GM10266 (cell line): ENCODE data around the gene EIF2S2.
"Not testable (repeated sequence)": the region's sequence is repeated elsewhere in the genome, so short reads cannot be mapped to it uniquely, and the experiment has no call there.

Source experiments
- DNase-seq: peaks from one replicate; pipeline ENCODE4 v3.0.0; 2012; ENCODE audit errors: extremely low spot score
- TF ChIP-seq, protein P1 (sequence below): IDR thresholded peaks from 2 replicates; pipeline ENCODE4 v1.5.1; 2012; ENCODE audit warnings: mild to moderate bottlenecking, low read depth; ENCODE audit not compliant: control insufficient read depth, insufficient read depth; ENCODE audit errors: missing control alignments

The EIF2S2 gene

DNA sequence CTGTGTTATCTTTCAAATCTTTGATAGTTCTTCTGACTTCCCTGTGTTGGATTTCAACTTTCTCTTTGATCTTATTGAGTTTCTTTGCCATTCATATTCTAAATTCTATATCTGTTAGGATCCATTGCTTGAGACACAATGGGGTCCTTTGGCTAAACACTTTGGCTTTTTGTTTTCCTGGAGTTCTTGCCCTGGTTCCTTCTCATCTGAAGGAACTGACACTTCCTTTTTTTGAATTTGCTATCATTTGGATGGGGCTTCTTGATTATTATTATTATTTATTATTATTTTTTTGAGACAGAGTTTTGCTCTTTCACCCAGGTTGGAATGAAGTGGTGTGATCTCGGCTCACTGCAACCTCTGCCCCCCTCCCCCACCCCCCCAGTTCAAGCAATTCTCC lies 30.1 kb upstream of the EIF2S2 start:
- DNase-seq: no peak
- TF ChIP-seq, protein P1, sequence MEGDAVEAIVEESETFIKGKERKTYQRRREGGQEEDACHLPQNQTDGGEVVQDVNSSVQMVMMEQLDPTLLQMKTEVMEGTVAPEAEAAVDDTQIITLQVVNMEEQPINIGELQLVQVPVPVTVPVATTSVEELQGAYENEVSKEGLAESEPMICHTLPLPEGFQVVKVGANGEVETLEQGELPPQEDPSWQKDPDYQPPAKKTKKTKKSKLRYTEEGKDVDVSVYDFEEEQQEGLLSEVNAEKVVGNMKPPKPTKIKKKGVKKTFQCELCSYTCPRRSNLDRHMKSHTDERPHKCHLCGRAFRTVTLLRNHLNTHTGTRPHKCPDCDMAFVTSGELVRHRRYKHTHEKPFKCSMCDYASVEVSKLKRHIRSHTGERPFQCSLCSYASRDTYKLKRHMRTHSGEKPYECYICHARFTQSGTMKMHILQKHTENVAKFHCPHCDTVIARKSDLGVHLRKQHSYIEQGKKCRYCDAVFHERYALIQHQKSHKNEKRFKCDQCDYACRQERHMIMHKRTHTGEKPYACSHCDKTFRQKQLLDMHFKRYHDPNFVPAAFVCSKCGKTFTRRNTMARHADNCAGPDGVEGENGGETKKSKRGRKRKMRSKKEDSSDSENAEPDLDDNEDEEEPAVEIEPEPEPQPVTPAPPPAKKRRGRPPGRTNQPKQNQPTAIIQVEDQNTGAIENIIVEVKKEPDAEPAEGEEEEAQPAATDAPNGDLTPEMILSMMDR: no peak

DNA sequence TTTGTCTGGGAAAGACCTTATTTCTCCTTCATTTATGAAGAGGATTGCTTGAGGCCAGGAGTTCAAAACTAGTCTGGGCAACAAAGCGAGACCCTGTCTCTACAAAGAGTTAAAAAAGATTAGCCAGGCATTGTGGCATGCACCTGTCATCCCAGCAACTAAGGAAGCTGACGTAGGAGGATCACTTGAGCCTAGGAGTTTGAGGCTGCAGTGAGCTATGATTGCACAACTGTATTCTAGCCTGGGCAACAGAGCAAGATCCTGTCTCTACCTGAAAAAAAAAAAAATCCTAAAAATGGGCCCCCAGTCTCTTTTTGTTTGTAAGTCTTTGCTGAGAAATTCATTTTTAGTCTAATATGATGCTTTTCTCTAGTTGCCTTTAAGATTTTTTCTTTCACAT lies 29.2 kb upstream of the EIF2S2 start:
- TF ChIP-seq, protein P1: no peak
- no peak for DNase-seq

DNA sequence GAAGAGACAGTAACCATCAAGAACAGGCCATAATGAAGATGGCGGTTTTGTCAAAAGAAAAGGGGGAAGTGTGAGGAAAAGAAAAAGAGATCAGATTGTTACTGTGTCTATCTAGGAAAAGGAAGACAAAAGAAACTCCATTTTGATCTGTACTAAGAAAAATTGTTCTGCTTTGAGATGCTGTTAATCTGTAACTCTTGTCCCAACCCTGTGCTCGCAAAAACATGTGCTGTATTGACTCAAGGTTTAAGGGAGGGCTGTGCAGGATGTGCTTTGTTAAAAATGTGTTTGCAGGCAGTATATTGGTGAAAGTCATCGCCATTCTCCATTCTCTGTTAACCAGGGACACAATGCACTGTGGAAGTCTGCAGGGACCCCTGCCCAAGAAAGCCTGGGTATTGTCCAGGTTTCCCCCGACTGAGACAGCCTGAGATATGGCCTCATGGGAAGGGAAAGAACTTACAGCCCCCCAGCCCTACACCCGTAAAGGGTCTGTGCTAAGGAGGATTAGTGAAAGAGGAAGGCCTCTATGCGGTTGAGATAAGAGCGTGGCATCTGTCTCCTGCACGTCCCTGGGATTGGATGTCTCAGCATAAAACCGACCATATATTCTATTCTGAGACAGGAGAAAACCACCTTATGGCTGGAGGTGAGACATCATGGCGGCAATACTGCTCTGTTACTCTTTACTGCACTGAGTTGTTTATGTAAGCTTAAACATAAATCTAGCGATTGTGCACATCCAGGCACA lies 23.7 kb upstream of the EIF2S2 start:
- DNase-seq: not testable (repeated sequence)

DNA sequence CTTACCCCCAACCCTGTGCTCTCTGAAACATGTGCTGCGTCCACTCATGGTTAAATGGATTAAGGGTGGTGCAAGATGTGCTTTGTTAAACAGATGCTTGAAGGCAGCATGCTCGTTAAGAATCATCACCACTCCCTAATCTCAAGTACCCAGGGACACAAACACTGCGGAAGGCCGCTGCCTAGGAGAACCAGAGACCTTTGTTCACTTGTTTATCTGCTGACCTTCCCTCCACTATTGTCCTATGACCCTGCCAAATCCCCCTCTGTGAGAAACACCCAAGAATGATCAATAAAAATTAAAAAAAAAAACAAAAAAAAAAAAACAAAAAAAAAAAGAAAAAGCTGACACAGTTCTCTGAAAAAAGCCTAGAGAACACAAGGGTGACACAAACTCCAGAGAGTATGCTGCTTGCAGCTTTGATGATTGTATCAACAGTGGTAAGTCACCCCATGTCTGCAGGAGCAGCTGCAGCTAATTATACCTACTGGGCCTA lies 21.4 kb upstream of the EIF2S2 start:
- DNase-seq: not testable (repeated sequence)

DNA sequence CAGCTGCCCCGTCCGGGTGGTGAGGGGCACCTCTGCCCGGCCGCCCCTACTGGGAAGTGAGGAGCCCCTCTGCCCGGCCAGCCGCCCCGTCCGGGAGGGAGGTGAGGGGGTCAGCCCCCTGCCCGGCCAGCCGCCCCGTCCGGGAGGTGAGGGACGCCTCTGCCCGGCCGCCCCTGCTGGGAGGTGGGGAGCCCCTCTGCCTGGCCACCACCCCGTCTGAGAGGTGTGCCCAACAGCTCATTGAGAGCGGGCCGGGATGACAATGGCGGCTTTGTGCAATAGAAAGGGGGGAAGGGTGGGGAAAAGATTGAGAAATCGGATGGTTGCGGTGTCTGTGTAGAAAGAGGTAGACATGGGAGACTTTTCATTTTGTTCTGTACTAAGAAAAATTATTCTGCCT lies 20.9 kb upstream of the EIF2S2 start:
- DNase-seq: not testable (repeated sequence)

DNA sequence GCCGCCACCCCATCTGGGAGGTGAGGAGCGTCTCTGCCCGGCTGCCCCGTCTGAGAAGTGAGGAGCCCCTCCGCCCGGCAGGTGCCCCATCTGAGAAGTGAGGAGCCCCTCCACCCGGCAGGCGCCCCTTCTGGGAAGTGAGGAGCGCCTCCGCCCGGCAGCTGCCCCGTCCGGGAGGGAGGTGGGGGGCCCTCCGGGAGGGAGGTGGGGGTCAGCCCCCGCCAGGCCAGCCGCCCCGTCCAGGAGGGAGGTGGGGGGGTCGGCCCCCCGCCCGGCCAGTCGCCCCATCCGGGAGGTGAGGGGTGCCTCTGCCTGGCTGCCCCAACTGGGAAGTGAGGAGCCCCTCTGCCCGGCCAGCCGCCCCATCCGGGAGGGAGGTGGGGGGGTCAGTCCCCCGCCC lies 20.4 kb upstream of the EIF2S2 start:
- not testable (repeated sequence) for DNase-seq

DNA sequence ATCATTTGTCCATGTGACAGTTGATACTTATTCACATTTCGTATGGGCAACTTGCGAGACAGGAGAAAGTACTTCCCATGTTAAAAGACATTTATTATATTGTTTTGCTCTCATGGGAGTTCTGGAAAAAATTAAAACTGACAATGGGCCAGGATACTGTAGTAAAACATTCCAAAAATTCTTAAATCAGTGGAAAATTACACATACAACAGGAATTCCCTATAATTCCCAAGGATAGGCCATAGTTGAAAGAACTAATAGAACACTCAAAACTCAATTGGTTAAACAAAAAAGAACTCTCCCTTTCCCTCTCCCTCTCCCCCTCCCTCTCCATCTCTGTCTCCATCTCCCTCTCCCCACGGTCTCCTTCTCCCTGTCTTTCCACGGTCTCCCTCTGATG lies 19.4 kb upstream of the EIF2S2 start:
- DNase-seq: no peak
- TF ChIP-seq, protein P1: no peak

DNA sequence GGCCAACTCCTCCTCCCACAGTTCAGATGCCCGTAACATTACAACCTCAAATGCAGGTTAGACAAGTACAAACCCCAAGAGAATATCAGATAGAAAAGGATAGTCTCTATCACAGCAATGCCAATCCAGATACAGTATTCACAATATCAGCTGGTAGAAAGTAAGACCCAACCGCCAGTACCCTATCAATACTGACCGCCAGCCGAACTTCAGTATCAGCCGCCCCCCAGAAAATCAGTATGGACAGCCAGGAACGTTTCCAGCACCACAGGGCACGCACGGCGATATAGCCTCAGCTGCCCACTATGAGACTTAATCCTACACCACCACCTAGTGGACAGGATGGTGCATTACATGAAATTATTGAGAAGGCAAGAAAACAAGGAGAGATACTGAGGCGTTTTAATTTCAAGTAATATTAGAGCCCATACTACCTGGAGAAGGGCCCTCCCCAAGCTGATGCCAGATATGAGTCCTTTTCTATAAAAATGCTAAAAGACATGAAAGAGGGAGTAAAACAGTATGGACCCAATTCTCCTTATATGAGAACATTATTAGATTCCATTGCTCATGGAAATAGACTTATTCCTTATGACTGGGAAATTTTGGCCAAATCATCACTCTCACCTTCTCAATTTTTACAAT lies 17.6 kb upstream of the EIF2S2 start:
- peak; percentile 85 for DNase-seq
- TF ChIP-seq, protein P1: peak; percentile 83

DNA sequence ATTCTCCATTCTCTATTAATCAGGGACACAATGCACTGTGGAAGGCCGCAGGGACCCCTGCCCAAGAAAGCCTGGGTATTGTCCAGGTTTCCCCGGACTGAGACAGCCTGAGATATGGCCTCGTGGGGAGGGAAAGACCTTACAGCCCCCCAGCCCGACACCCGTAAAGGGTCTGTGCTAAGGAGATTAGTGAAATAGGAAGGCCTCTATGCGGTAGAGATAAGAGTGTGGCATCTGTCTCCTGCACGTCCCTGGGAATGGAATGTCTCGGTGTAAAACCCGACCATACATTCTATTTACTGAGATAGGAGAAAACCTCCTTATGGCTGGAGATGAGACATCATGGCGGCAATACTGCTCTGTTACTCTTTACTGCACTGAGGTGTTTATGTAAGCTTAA lies 15.7 kb upstream of the EIF2S2 start:
- DNase-seq: no peak
- TF ChIP-seq, protein P1: no peak
